GM12892 (cell line): Measurements from ENCODE around the gene ST8SIA5.

Source experiments
- POLR2A ChIP-seq: IDR thresholded peaks from 2 replicates; pipeline ENCODE4 v1.6.1; 2011; ENCODE audit warnings: low read depth, low read length, control low read depth
- POLR2AphosphoS5 ChIP-seq: IDR thresholded peaks from 2 replicates; pipeline ENCODE4 v1.6.1; 2011; ENCODE audit warnings: low read depth, low read length, control low read depth

GRCh38 chr18:46652372-46652771 lies 104.5 kb downstream of the ST8SIA5 start:
- TF ChIP-seq POLR2A (no peak), POLR2AphosphoS5 (no peak)
